Activated naive CD4-positive, alpha-beta T cell treated with anti-CD3 and anti-CD28 coated beads, Interleukin-2, amount 50 U/mL, for 16 hours (primary cell): ENCODE measurements around the gene VAV2.
"Not testable (repeated sequence)": the region's sequence is repeated elsewhere in the genome, so short reads cannot be mapped to it uniquely, and the experiment has no call there.

Source experiments
- DNase-seq: peaks from one replicate; pipeline ENCODE4 v3.0.0-alpha.2; 2020

Gene VAV2

DNA sequence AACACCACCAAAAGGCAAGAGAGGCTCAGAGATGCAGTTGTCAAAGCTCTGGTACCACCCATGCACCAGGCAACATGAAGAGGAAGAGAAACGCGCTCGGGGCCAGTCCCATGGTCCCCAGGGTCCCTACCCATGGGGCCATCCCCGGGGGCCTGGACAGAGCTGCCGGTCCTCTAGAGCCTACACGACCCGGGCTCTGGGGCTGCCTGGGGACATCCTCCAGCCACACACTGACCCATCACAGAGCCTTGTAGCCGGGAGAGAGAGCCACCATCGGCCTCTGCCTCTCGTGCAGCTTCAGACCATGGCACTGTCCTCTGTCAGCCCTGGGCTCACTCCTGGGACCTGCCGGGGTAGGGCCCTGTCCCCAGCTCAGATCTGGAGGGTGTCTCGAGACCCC, 23.7 kb downstream of the VAV2 start:
- no peak for DNase-seq

- DNase-seq: no peak
Observed at GRCh38 chr9:133967024-133967741, 24.9 kb downstream of the VAV2 start.

- DNase-seq: no peak
Observed at GRCh38 chr9:133964463-133964862, 27.7 kb downstream of the VAV2 start.

DNA sequence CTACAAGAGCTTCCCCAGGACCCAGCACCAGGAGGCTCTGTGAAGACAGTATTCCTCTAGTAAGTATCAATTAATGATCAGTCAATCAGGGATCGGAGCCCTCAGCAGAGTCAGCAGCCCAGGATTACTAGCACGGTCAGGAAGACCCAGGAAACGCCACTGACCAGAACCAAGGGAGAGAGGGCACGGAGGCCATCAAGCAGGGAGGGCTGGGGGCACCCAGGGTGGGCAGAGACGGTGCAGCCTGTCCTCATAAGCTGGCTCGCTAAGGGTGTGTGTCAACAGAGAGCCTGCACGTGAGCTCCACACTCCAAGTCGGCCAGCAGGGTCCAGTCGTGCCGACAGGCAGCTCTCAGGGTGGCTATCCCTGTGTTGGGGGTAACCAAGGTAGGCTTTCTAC, 29.0 kb downstream of the VAV2 start:
- no peak for DNase-seq

GRCh38 chr9:133962341-133962740, 29.8 kb downstream of the VAV2 start:
- DNase-seq: no peak

DNA sequence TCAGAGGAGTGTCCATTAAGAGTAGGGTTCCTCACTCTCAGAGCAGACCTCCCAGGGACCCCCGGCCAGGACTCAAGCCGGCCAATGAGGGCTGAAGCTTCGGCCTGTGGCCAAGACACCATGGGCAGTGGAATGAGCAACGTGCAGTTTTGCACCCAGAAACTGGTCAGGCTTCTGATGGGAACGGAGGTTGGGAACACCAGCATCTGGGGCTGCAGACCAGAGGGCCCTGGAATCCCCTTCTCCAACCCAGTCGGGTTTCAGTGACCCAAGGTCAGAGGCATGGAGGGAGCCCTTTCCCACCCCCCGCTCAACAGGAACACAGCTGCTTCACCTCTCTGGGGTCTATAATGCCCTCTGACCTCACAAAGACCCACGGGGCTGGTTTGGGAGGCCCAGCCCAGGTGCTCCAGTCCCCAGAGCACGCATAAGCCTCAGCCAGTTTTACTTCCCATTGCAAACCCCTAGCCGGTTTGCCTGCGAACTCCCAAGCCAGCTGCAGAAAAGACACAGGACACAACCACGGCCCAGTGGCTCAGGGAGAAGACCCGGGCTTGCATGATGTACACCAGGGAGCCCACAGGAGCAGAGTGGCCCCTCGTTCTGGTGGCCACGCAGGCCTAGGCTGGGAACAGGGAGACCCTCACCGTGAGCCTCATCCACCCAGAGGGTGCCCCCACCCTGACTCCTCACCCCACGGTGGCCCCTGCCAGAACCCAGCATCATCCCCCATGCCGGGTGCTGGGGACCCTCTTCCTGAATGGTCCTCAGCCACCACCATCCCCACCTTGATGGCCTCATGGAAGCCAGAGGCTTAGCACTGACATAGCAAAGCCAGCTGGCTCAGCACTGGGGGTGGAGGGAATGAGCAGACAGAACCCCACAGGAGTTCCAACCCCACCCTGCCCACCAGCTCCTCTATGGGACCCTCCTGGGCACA, 30.6 kb downstream of the VAV2 start:
- no peak for DNase-seq

DNA sequence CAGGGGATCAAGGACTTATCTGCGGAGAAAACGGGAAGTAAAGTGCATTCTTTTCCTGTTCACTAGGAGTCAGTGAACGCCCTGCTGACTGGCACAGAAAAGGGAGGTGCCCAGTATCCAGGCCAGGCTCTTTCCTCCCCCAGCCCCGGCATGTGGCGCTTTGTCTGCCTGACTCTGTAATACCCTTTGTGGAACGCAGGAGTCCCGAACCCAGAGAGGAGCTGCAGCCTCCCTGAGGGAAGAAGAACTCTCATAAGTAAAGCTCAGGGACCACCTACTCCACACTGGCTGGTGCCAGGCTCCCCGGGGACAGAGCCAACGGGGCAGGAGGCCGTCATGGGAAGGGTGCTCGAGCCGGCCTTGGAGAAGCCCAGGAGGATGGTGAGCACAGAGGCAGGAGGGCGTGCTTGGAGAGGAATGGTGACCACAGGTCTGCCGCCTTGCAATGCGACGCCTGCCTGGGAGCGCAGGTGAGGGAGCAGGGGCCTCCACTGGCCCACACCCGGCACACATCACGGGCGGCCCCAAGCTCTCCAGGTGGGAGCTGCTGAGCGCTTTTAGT, 31.5 kb downstream of the VAV2 start:
- no peak for DNase-seq

DNA sequence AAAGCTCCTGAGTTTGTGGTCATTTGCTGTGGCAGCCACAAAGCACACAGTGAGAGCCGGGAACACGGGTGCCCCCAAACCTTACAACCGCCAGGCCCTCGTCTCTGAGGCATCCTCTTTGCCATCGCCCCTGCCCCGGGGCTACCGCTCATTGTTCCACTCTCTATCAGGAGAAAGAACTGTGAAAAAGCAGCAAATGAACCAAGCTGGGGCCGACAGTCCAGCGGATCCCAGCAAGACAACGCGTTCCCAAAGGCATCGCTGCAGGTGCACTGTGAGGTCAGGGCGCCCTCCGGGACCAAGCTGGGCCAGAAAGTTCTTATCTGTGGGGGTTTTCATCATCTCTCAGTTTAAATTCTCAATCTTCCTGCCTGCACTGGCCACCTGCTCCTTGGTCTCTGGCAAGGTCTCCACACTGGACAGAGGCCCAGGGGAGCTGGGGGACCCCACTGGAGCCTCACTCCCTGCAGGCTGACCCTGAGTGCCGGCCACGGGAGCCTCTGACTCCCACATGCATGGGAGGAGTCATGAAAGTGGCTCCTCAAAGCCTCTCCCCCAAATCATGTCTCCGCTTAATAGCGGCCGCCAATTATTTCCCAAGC, 32.1 kb downstream of the VAV2 start:
- no peak for DNase-seq

- DNase-seq: no peak
Observed at GRCh38 chr9:133959171-133959570, 33.0 kb downstream of the VAV2 start.

- DNase-seq: no peak
Observed at GRCh38 chr9:133958756-133959155, 33.4 kb downstream of the VAV2 start.

DNA sequence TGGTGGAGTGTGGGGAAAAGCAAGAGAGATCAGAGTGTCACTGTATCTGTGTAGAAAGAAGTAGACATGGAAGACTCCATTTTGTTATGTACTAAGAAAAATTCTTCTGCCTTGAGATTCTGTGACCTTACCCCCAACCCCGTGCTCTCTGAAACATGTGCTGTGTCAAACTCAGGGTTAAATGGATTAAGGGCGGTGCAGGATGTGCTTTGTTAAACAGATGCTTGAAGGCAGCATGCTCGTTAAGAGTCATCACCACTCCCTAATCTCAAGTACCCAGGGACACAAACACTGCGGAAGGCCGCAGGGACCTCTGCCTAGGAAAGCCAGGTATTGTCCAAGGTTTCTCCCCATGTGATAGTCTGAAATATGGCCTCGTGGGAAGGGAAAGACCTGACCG, 34.4 kb downstream of the VAV2 start:
- DNase-seq: not testable (repeated sequence)

DNA sequence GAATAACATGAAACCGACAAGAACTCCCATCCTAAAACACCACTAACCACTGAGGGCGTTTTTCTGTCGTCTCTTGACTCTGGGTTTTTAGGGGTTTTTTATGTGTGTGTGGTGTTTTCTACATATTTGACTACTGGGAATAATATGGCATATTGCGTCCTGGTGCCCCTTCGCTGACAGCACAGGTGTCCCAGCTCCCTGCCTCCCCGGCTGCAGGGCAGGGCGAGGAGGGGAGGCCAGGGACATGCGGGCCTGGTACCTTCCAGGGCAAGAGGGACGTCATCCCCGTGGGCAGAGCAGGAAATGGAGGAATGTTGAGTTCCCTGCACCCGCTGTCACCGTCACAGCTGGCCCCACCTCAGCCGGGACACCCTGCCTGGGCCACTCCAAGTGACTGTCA, 34.8 kb downstream of the VAV2 start:
- no peak for DNase-seq

DNA sequence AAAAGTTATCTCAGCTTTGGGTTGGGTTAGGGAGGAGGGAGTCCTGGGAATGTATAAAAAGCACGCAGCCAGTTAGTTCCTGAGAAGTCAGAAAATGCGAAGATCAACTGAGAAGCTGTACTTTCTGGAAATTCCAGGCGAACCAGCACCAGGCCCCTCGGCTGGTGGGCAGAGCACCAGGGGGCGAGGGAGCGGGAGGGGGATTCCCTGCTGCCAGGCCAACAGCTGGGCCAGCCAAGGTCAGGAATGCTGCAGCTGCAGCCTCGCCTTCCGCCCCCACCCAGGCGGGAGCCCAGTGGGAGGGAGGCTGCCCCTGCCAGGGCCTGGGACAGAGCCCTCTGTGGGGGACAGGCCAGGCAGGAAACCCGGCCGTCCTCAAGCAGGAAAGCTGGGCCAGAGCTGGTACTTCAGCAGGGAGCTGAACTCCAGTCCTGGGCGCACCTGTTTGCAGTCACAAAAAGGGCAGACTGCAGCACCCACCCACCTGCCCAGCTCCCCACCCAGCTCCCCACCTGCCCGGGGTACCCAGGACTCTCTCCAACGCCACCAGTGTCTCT, 35.5 kb downstream of the VAV2 start:
- no peak for DNase-seq

GRCh38 chr9:133955821-133956411, 36.2 kb downstream of the VAV2 start:
- DNase-seq: peak; percentile 29

DNA sequence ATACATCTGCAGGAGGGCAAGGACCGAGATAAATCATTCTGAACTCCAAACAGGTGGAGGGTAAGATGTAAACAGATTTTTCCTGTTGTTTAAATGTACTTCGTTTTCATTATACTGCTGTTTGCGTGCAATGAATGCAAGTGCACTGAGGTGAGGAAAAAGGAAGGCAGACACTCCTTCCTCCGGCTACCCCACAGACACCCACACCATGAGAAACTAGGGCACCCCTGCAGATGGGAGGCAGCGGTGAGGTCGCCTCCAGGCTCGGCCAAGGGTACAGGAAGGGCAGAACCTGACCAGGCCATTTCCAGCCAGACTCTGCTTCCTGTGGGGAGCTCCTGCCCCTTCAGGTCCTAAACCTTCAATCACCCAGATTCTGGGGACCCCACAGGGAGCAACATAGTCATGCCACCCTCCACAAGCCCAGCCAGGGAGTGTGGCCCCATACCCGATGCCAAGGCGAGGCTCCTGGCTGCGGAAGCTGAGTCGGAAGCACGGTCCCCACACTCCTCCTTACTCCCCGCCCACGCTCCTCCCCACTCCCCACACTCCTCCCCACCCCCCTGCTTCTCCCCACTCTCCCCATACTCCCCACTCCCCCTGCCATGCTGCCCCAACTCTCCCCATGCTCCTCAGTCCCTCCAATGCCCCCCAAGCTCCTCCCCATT, 37.1 kb downstream of the VAV2 start:
- DNase-seq: peak; percentile 25

DNA sequence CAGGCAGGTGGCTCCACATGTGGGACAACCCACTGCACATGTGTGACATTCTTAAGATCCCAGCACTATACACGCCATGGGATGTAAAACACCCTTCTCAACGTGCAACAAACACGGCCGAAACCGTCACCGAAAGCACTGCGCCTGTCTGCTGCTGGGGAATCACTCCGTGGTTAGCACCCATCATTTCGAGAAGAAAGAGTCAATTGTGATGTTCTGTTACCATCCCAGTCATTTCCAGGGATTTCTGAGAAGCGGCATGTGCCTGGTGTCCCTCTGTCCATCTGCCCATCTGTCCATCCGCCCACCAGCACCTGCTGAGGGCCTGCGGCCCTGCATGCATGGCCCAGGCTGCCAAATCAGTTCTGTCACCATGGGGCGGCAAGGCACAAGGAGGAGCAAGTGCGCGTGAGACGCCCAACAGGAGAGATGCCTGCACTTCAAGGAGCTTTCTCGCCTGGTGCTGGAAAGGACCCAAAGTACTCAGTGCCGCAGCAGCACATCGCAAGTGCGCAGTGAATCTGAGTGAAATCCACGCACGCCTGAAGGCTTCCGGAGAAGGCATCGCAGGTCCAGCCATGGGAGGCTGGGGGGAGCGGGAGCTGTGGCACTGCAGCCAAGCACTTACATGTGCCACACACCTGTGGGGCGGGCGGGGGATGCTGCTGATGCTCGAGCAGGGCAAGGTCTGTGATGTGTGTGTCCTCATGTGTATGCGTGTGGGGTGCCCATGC, 38.0 kb downstream of the VAV2 start:
- DNase-seq: no peak

DNA sequence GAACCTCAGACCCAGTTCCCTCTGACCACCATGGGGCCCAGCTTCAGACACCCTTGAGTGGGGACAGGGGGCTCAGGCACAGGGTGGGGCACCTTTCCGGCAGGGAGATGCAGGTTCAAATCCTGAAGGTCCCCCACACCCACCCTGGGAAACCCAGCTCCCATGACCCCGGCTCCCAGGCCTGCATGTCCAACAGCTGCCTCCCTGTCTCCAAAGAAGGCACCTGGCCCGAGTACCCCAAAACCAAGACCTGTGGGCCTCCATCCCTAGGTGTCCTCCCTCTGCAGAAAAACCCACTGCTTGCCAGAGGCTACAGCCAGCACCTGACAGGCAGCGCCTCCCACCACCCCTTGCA, 38.5 kb downstream of the VAV2 start:
- no peak for DNase-seq

- no peak for DNase-seq
Observed at GRCh38 chr9:133952598-133953550, 39.2 kb downstream of the VAV2 start.

- DNase-seq: no peak
Observed at GRCh38 chr9:133951265-133951664, 40.9 kb downstream of the VAV2 start.

GRCh38 chr9:133950629-133951111, 41.5 kb downstream of the VAV2 start:
- no peak for DNase-seq
